GM19099 (cell line): Measurements from ENCODE around the gene PRKCQ.

Source experiments
- POLR2A ChIP-seq: IDR thresholded peaks from 3 replicates; pipeline ENCODE4 v1.6.1; 2011; ENCODE audit warnings: low read depth; ENCODE audit not compliant: insufficient read length; ENCODE audit errors: extremely low read depth

Gene PRKCQ

GRCh38 chr10:6404127-6405072 lies 175.7 kb downstream of the PRKCQ start:
- TF ChIP-seq POLR2A = no peak

GRCh38 chr10:6402960-6403359 lies 177.1 kb downstream of the PRKCQ start:
- no peak for TF ChIP-seq POLR2A

- TF ChIP-seq POLR2A = no peak
Observed at GRCh38 chr10:6402349-6402709, 177.7 kb downstream of the PRKCQ start.

- no peak for TF ChIP-seq POLR2A
Observed at GRCh38 chr10:6401558-6402348, 178.3 kb downstream of the PRKCQ start.

GRCh38 chr10:6400821-6401465 lies 179.1 kb downstream of the PRKCQ start:
- TF ChIP-seq POLR2A = no peak

GRCh38 chr10:6400331-6400730 lies 179.7 kb downstream of the PRKCQ start:
- no peak for TF ChIP-seq POLR2A

GRCh38 chr10:6399879-6400278 lies 180.2 kb downstream of the PRKCQ start:
- no peak for TF ChIP-seq POLR2A

GRCh38 chr10:6399231-6399741 lies 180.8 kb downstream of the PRKCQ start:
- TF ChIP-seq POLR2A = no peak

- TF ChIP-seq POLR2A = no peak
Observed at GRCh38 chr10:6398399-6398798, 181.7 kb downstream of the PRKCQ start.

GRCh38 chr10:6396652-6397051 lies 183.4 kb downstream of the PRKCQ start:
- TF ChIP-seq POLR2A = no peak

- TF ChIP-seq POLR2A = no peak
Observed at GRCh38 chr10:6396226-6396625, 183.8 kb downstream of the PRKCQ start.

- TF ChIP-seq POLR2A = no peak
Observed at GRCh38 chr10:6395606-6396005, 184.5 kb downstream of the PRKCQ start.

GRCh38 chr10:6394084-6394483 lies 186.0 kb downstream of the PRKCQ start:
- no peak for TF ChIP-seq POLR2A

- no peak for TF ChIP-seq POLR2A
Observed at GRCh38 chr10:6393168-6393567, 186.9 kb downstream of the PRKCQ start.

GRCh38 chr10:6390213-6390845 lies 189.7 kb downstream of the PRKCQ start:
- no peak for TF ChIP-seq POLR2A
